GM19351 (cell line): ENCODE results near the gene CD8A.

Experiments
- ATAC-seq: cut with Tn5 transposase; IDR thresholded peaks from one replicate; pipeline ENCODE4 v1.9.1; 2021; ENCODE audit warnings: mild to moderate bottlenecking, moderate library complexity; ENCODE audit not compliant: unreplicated experiment

Gene CD8A

DNA sequence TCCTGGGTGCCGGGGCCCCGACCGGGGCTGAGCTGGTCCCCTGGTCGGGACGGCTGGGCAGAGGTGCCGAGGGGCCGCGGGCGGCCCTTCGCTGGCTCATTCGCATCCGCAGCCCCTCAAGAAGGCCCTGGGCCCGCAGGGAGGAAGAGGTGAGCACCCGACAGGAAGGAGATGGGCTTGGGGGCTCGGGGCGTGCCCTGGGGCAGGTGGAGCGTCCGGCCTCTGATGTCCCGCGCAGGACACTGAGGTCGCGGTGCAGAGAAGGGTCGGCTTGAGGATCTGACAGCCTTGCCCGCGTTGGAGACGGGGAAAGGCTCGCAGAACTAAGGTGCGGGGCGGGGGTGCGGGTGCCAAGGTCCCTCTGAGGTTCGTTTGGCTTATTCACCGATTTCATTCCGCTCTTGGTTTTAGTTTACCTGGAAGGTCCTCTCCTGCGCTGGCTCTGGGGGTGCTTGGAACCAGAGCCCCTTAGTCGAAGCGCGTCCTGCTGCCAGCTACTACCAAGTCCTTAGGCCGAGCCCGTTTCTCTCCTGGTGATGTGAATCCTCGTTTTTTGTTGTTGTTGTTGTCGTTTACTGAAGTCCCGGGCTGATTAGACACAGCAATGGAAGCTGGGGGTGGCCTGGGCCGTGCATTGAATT, 18.9 kb upstream of the CD8A start:
- ATAC-seq = no peak

DNA sequence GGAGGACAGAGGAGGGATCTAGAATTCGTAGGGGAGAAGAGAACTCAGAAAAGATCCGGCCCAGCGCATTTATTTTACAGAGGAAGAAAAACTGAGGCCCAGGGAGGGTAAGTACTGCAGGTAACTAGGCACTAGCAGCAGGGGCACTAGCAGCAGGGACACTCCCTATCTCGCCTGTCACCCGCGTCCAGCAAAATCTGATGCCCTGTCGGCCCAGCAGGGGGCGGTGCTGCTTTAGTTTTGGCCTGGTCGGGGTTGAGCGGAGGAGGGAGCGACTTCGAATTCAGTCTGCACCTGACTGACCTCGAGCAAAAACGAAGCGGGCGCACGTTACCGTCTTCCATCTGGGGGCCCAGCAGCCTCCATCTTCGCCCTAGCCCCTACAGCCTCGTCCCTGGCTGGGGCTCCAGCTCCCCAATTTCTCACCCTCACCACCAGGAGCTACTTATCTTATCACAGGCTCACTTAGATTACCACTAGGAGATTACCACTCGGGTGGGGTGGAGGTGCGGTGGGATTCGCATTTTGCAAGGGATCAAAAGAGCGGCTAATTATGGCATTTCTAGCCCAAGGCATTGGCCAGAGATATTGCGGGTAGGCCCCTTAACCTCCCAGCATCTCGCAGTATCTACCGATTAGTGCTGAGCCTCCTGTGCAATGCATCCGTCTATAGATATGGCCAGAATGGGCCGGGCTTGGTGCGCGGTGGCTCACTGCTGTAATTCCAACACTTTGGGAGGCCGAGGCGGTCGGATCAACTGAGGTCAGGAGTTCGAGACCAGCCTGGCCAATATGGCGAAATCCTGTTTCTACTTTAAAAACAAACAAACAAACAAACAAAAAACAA, 17.8 kb upstream of the CD8A start:
- ATAC-seq = peak; percentile 92

DNA sequence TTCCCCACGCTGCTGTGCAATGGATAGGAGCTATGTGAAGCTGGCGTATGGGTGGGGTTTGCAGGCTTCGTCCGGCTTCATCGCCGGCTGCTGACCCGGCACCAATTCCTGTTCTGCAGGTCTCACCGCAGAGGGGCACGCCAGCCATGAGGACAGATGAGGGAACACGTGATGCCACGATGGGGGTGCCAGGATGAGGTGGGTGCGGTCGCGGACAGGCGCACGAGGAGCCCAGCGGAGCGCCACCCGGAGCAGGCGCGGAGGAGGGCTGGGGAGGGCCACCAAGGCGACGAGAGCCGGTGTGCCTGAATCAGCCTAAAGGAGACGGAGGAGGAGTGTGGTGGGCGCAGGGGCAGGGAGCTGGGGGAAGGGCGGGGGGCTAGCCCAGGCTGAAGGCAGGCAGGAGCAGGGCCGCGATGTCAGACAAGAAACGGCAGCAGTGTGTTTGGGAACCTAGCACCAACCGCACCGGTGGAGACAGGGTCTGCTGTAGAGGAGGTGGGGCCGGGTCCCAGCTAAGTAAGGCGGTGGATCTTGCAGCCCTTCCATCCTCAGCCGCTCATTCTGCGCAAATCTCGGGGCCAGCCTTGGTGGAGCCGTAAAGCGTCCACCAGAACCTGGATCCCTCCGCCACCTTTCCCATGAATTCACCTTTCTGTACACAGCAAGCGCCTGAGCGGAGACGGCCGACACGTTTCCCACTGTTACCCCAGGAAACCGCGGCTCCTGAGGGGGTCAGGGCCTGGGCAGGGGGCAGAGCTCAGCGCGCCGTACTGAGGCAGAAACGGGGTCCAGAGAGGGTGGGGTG, 17.0 kb upstream of the CD8A start:
- ATAC-seq = no peak

DNA sequence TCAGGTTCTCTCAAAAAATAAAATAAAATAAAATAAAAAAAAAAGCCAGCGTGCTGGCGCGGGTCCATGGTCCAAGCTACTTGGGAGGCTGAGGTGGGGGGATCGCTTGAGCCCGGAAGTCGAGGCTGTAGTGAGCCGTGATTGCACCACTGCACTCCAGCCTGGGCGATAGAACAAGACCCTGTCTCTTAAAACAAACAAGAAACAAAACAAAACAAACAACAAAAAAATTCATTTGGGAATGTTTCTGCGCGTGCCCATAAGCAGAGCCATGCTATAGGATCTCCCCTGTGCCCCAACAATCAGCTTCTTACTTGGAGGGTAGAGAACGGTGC, 16.4 kb upstream of the CD8A start:
- ATAC-seq = no peak

DNA sequence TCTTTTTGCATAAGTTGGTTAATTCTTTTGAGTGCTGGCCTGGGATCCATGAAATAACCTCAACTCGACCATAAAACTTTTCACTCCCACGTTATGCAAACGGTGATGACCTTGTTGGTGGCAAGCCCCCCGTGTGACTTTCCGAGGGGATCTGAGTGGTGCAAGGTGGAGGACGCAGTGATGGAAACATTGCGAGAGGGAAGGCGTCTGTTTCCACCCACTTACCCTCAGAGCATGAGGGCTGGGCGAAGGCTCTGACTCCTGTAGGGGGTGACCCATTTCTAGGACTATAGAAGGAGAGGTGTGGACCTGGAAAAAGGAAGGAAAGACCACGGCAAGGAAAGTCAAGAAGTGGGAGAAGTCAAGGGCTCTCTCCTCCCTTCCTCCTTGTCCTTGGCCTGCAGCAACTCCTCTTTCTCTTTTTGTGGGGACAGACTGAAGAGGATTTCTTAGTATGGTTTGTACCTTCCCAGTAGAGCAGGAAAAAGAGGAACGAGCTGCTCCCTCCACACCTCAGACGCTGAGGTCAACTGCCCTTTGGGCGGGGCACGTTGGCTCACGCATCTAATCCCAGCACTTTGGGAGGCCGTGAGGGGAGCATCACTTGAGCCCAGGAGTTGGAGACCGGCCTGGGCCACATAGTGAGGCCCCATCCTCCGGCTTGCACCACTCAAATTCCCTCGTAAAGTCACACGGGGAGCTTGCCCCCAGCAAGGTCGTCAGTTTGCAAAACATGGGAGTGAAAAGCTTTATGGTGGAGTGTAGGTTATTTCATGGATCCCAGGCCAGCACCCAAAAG, 15.5 kb upstream of the CD8A start:
- no peak for ATAC-seq

DNA sequence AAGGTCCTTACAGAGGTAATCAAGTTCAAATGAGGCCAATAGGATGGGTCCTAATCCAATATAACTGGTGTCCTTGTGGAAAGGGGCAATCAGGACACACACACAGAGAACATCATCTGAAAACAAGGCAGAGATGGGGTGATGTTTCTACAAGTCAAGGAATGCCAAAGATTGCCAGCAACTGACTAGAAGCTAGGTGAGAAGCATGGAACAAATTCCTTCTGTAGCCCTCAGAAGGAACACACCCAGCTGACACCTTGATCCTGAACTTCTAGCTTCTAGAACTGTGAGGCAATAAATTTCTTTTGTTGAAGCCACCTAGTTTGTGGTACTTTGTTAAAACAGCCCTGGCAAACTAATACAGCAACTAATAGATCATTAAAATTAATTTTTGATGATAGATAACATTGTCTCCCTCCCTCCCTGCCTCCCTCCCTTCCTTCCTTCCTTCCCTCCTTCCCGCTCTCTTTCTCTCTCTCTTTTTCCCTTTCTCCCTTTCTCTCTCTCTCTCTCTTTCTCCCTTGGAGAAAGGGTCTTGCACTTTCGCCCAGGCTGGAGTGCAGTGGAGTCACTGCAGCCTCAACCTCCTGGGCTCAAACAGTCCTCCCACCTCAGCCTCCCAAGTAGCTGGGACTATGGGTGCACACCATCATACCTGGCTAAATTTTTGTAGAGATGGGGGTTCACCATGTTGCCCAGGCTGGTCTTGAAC, 10.3 kb upstream of the CD8A start:
- ATAC-seq = no peak

DNA sequence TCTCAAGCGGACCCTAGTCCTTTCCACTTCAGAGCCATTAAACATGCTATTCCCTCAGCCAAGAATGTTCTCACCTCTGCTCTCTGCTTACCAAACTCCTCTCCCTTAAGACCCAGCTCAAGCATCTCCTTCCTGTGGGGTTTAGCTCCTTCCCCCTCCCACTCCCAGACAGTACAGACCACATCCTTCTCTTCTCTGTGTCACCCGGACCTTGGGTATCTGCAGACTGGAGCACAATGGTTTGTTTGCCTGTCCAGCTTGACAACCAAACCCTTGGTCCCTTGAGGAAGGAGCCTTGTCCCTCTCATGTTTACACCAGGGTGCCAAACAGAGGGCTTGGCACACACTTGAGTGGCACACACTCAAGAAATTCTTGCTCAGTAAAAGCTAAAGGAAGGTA, 4.1 kb upstream of the CD8A start:
- ATAC-seq = no peak

DNA sequence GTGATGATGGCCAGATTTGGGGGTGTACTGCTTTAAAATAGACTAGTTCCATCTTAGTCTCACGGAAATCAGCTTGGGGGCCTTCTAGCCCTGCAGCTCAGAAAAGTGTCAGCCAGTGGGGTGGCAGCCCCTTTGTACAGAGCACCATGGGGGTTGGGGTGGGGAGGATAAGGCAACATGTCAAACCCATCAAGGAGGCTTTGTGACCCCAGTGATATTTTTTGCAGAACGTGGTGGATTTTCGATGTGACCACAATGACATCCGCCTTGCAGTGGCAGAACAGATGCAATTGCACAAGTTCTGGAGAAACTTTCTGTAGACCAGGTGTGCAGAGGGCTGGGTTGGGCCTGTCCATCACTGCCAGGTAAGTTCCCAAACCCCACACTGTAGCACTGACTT, 3.0 kb upstream of the CD8A start:
- ATAC-seq = no peak

DNA sequence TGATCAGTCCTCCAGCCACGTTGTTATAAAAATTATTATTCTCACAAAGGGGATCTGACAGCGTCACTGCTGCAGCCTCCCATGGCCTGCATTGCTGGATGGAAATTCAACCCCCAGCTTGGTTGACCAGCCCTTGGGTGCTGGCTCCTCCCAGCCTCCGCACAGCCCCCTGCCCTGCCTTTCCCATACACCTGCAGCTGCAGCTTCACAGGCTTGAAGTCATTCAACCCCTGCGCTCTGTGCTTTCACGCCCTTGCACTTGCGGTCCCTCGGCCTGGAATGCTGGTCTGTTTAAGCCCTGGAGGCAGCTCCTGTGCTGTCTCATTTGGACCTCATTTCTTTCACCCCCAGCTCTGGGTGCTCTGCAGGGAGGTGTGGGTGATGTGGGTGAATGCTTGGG, 860 bp upstream of the CD8A start:
- ATAC-seq = no peak

DNA sequence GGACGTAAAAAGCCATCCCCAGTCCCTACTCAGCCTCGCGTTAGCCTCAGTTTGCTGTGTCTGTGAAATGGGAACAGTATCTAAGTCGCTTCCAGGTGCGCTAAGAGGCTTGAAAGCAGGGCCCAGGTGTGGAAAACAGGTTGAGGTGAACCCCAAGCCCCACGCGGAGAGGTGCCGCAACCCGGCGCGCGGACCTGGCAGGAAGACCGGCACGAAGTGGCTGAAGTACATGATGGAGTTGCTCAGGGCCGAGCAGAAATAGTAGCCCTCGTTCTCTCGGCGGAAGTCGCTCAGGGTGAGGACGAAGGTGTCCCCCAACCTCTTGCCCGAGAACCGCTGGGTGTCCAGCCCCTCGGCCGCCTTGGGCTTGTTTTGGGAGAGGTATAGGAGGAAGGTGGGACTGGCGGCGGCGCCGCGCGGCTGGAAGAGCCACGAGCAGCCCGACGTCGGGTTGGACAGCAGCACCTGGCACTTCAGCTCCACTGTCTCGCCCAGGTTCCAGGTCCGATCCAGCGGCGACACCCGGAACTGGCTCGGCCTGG, 508 bp downstream of the CD8A start:
- no peak for ATAC-seq

DNA sequence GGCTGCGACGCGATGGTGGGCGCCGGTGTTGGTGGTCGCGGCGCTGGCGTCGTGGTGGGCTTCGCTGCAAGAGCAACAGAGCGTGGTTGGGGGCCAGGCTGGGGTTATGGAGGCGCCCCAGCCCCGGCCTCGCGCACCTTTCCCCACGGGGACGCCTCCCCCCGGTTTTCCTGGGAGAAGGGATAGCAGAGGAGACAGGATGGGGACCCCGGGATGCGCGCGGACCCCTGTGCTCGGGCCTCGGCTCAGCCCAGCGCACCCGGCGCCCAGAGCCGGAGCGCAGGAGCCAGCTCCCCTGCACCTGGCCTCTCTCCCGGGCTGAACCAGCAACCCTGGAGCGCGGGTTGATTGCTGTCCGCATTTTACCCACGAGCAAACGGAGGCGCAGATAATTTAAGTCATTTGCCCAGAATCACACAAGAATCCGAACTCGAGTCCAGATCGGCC, 1.0 kb downstream of the CD8A start:
- no peak for ATAC-seq

DNA sequence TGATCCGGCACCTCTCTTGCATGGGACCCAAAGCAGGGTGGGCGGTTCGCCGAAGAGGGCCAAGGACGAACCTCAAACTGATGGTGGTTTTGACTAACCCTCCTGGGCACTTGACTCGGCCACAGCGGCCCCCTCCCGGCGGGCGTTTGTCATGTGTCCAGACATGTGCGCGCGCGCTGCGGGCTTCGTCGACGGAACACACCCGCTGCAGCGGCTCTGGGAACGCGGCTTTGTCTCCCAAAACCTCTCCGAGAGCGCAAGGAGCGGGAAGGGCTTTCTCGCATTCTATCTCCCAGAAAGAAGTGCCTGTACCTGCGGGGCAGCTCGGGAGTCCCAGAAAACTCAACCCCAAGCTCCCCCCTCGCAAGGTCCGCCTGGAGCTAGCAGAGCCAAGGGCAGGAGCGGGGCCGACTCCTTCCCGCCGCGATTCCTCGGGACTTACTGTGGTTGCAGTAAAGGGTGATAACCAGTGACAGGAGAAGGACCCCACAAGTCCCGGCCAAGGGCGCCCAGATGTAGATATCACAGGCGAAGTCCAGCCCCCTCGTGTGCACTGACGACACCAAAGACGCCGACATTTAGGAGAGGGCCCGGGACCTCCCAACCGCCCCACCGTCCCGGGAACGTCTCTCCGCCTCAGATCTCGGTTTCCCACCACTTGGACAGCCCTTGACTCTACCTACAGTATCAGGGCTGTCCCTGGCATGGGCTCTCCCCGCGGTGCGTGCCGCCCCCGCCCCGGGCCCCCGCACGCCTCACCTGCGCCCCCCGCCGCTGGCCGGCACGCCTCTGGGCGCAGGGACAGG, 1.6 kb downstream of the CD8A start:
- ATAC-seq = no peak

DNA sequence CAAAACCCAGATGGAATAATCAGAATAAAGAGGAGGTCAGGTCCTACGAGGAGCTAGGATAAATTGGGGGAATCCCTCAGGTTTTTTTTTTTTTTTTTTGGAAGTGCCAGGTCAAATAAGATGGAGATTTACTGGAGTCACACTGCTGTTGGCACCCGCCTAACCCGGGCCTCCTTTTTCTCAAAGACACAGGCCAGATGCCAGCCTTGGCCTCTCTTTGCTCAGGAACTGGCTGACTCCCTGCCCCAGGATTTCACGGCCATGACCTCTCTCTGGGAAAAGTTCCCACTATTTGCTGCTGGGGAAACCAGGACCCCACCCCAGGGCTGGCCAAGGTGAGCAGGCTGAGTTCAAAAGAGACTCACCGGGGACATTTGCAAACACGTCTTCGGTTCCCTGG, 2.5 kb downstream of the CD8A start:
- no peak for ATAC-seq

DNA sequence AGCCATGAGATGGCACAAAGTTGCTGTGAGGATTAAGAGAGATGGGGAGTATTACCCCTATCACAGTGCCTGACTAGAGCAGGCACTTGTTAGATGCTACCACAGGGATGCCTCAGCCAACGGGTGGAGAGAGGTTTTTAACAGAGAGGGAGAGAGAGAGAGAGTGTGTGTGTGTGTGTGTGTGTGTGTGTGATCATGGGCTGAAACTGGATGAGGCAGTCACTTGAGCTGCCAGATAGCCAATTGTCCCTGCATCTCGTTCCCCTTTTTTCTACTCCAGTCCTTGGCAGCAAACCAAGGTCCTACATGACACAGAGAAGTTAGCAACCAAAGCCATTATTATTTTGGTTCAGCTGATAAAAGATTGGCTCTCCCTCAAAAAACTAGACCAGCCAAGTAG, 3.0 kb downstream of the CD8A start:
- no peak for ATAC-seq

DNA sequence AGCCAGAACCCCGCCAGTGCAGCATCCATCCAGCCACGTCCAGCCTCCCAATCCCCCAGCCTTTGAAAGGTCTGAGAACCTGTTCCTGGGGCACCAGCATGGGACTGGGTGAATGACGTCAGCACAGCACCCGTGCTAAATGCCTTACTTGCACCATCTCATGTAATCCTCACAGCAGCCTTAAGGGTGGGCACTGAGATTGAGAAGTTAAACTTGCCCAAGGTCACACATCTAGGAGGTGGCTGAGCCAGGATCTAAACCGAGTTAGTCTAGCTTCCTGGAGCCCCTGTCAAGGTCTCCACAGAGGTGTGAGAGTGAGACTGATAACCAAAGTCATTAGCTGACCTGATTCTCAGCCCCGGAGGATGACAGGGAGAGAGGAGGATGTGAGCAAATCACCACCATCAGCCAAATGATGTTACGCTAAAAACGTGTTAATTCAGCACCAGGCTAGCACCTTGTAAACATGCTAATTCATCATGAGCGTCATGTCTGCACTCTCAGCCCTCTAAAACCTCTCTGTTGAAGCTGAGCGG, 4.6 kb downstream of the CD8A start:
- no peak for ATAC-seq

DNA sequence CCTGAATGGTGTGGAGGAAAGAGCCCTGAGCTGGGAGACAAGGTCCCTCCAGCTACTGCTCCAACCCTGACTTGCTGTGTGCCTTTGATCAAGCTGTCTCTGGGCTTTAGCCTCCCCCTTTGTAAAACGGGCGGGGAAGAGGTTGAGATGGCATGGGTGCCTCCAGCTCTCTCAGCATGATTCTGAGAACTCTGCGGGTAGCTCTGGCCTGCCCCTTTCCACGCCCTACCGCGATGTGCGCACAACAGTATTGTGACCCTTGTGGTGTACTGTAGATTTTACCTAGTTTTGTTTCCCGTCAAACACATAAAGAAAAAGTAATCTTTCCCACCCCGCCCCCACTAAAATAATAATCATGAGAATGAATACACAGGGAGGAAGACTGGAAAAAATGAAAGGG, 5.3 kb downstream of the CD8A start:
- no peak for ATAC-seq

DNA sequence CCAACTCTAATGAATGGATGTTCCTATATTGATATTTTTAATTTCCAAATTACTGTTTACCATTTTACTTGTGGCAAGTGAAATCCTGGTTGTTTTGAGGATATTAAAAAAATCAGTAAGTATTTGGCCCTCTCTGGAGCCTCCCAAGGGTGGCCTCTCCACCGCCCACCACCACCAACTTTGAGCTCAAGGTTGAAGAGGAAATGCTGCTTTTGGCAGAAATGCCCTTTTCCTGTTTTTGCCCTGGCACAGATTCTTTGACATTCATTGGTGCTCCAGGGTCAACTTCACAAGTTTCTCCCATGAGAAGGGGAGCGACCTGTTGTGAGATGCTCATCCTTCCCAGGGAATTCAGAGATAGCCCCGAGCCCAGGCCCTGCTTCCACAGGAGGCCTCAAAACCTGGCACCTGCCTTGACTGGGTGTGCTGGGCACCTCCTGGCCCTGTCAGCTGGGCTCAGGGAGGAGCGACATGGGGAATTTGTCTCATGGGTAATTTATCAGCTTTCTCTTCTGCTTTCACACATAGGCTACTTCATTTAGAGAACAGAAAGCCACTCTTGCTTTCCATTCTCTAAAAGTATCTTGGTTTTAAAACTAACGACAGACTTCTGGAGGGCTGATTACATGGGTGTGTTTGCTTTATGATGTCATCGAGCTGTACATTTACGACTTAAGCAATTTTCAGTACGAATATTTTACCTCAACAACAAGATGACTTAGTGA, 6.9 kb downstream of the CD8A start:
- peak; percentile 94 for ATAC-seq

DNA sequence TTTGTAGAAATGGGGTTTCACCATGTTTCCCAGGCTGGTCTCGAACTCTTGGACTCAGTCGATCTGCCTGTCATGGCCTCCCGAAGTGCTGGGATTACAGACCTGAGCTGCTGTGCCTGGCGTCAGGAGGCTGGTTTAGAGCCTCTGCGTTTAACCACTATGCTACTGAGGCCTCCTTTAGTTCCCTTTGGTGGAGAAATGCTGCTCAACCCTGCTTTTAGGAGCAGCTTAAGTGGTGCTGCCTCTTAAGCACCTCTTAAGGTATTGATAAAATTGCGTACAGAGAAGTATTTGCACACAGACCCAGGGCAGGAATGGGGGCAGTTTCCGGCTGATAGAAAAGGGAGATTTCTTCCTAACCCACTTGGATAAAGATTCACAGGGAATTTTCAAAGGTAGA, 8.0 kb downstream of the CD8A start:
- ATAC-seq = no peak
